HL-60 (cell line): ENCODE results near the gene DERL3.
A peak's percentile ranks its signal among the peaks of the same experiment; 100 is the strongest.

Source experiments
- DNase-seq, 2 experiments: peaks; one replicate each; pipeline ENCODE4 v3.0.0-alpha.2; 2010 to 2020; ENCODE audit warnings: low read depth in 1 of 2, low spot score in 1 of 2
- H3K27ac ChIP-seq: fragments of 250-450 bp; sonication (Bioruptor Pico); replicated peaks from 2 replicates; pipeline ENCODE4 v1.5.1; 2020; ENCODE audit warnings: mild to moderate bottlenecking, moderate library complexity
- H3K27me3 ChIP-seq: fragments of 250-450 bp; sonication (Bioruptor Pico); 2 replicates; pipeline ENCODE4 v1.5.1; 2021; ENCODE audit warnings: mild to moderate bottlenecking, moderate library complexity; ENCODE audit not compliant: insufficient read depth, poor library complexity, severe bottlenecking
- H3K4me3 ChIP-seq: replicated peaks from 2 replicates; pipeline ENCODE4 v1.5.1; 2011; ENCODE audit warnings: mild to moderate bottlenecking, control low read depth, low read length; ENCODE audit not compliant: insufficient read depth
- CTCF ChIP-seq: IDR thresholded peaks from one replicate; pipeline ENCODE4 v1.5.1; 2011; ENCODE audit warnings: low read length, control low read depth, inconsistent platforms; ENCODE audit not compliant: insufficient read depth
- GABPA ChIP-seq: IDR thresholded peaks from 2 replicates; pipeline ENCODE4 v1.6.1; 2012; ENCODE audit warnings: low read depth
- POLR2AphosphoS5 ChIP-seq: IDR thresholded peaks from 2 replicates; pipeline ENCODE4 v1.6.1; 2012; ENCODE audit warnings: low read depth
- REST ChIP-seq: IDR thresholded peaks from 2 replicates; pipeline ENCODE4 v1.6.1; 2012; ENCODE audit warnings: low read depth; ENCODE audit not compliant: insufficient replicate concordance
- SPI1 ChIP-seq: IDR thresholded peaks from 2 replicates; pipeline ENCODE4 v1.6.1; 2012; ENCODE audit warnings: low read depth, mild to moderate bottlenecking, borderline replicate concordance

The DERL3 gene

GRCh38 chr22:23789638-23790037 lies 49.2 kb downstream of the DERL3 start:
- Histone ChIP-seq H3K27me3 (no peaks in the 10 kb centered on the region), H3K27ac (no peak overlapping the region), H3K4me3 (no peak overlapping the region)
- no peak for TF ChIP-seq POLR2AphosphoS5
- TF ChIP-seq REST: no peak
- no peak for TF ChIP-seq CTCF
- no peak for DNase-seq

- TF ChIP-seq REST (no peak), GABPA (no peak), POLR2AphosphoS5 (no peak), CTCF (no peak), SPI1 (no peak)
- H3K27me3 ChIP-seq: no peaks in the 10 kb centered on the region
- H3K27ac ChIP-seq: no peak overlapping the region
- no peak for DNase-seq
- no peak overlapping the region for H3K4me3 ChIP-seq
These were observed 49.7 kb downstream of the DERL3 start for GRCh38 chr22:23789121-23789520.

GRCh38 chr22:23787910-23788309 lies 50.9 kb downstream of the DERL3 start:
- H3K27ac ChIP-seq: peak overlapping the region; percentile 97; the same call in 1 of the 2 replicates
- DNase-seq: no peak
- peak overlapping the region; percentile 73 for H3K4me3 ChIP-seq
- H3K27me3 ChIP-seq: no peaks in the 10 kb centered on the region
- no peak for TF ChIP-seq REST
- no peak for TF ChIP-seq CTCF
- no peak for TF ChIP-seq SPI1
- TF ChIP-seq POLR2AphosphoS5: no peak
- no peak for TF ChIP-seq GABPA
